ENCODE data around the gene ATP5PO. TPM values are rescaled to one million over a fixed set of nuclear protein-coding genes. Genes with fewer than 3 reads are reported as not detected.

Gene ATP5PO
- total RNA-seq, 1 donor from 2014 or later: 155 TPM

GRCh38 chr21:33898586-33898985, 17.0 kb downstream of the ATP5PO start:
- no peak for DNase-seq (ENCODE audit: low read depth)

- DNase-seq (ENCODE audit: low read depth): no peak
Observed at GRCh38 chr21:33897739-33898138, 17.9 kb downstream of the ATP5PO start.

- no peak for DNase-seq (ENCODE audit: low read depth)
Observed at GRCh38 chr21:33897098-33897497, 18.5 kb downstream of the ATP5PO start.

GRCh38 chr21:33896691-33897090, 18.9 kb downstream of the ATP5PO start:
- no peak for DNase-seq (ENCODE audit: low read depth)

- DNase-seq (ENCODE audit: low read depth): no peak
Observed at GRCh38 chr21:33895356-33895755, 20.2 kb downstream of the ATP5PO start.

GRCh38 chr21:33894736-33895288, 20.8 kb downstream of the ATP5PO start:
- DNase-seq (ENCODE audit: low read depth): peak; percentile 80

- no peak for DNase-seq (ENCODE audit: low read depth)
Observed at GRCh38 chr21:33893917-33894316, 21.7 kb downstream of the ATP5PO start.

GRCh38 chr21:33892853-33893252, 22.8 kb downstream of the ATP5PO start:
- DNase-seq (ENCODE audit: low read depth): no peak

GRCh38 chr21:33890187-33890586, 25.4 kb downstream of the ATP5PO start:
- DNase-seq (ENCODE audit: low read depth): no peak

GRCh38 chr21:33886321-33886720, 29.3 kb downstream of the ATP5PO start:
- peak; percentile 55 for DNase-seq (ENCODE audit: low read depth)

- DNase-seq (ENCODE audit: low read depth): no peak
Observed at GRCh38 chr21:33885172-33885514, 30.5 kb downstream of the ATP5PO start.

GRCh38 chr21:33884376-33885171, 31.0 kb downstream of the ATP5PO start:
- DNase-seq (ENCODE audit: low read depth): no peak

- no peak for DNase-seq (ENCODE audit: low read depth)
Observed at GRCh38 chr21:33883118-33883517, 32.5 kb downstream of the ATP5PO start.

- DNase-seq (ENCODE audit: low read depth): no peak
Observed at GRCh38 chr21:33881689-33882440, 33.7 kb downstream of the ATP5PO start.

GRCh38 chr21:33880626-33881025, 35.0 kb downstream of the ATP5PO start:
- no peak for DNase-seq (ENCODE audit: low read depth)

GRCh38 chr21:33878824-33879223, 36.8 kb downstream of the ATP5PO start:
- DNase-seq (ENCODE audit: low read depth): no peak

- no peak for DNase-seq (ENCODE audit: low read depth)
Observed at GRCh38 chr21:33875026-33875695, 40.4 kb downstream of the ATP5PO start.

- no peak for DNase-seq (ENCODE audit: low read depth)
Observed at GRCh38 chr21:33874161-33874560, 41.4 kb downstream of the ATP5PO start.

GRCh38 chr21:33872881-33873515, 42.6 kb downstream of the ATP5PO start:
- DNase-seq (ENCODE audit: low read depth): no peak

- no peak for DNase-seq (ENCODE audit: low read depth)
Observed at GRCh38 chr21:33871171-33871570, 44.4 kb downstream of the ATP5PO start.

- no peak for DNase-seq (ENCODE audit: low read depth)
Observed at GRCh38 chr21:33870768-33871167, 44.8 kb downstream of the ATP5PO start.

GRCh38 chr21:33869873-33870272, 45.7 kb downstream of the ATP5PO start:
- no peak for DNase-seq (ENCODE audit: low read depth)
